HCT116 (cell line): ENCODE data around the gene EEFSEC. TPM values are rescaled to one million over a fixed set of nuclear protein-coding genes. Genes with fewer than 3 reads are reported as not detected.

Source experiments
- ATAC-seq: fragments of 200-7000 bp; cut with Tn5 transposase; 2 replicates; pipeline ENCODE4 v1.9.1; 2020; ENCODE audit warnings: mild to moderate bottlenecking, moderate library complexity
- BruUV-seq: library from RNA; stranded (reverse); fragments of 400-500 nt; replicated peaks from 2 replicates; lab custom pipeline; 2021; lab: Mats Ljungman, UMichigan
- CTCF ChIA-PET: fragments of 300-600 bp; sonication (Branson Sonifier 250); formaldehyde crosslinking; loops from one replicate; lab custom pipeline; 2021; ENCODE audit warnings: antibody characterized with exemption; lab: Charles Lee
- POLR2A ChIA-PET: fragments of 300-600, 350-600 bp; sonication (Branson Sonifier 250); formaldehyde crosslinking; loops from one replicate; lab custom pipeline; 2021; ENCODE audit warnings: antibody characterized with exemption; lab: Charles Lee
- RAD21 ChIA-PET, 2 experiments: fragments of 300-600 bp; sonication (Branson Sonifier 250); formaldehyde crosslinking; loops; one replicate each; lab custom pipeline; 2023; ENCODE audit warnings: low total read pairs in 2 of 2; ENCODE audit not compliant: uncharacterized antibody in 2 of 2, unreplicated experiment in 2 of 2, low non-redundant PET in 1 of 2; lab: Charles Lee
- DNase-seq: peaks from one replicate; pipeline ENCODE4 v3.0.0-alpha.2; 2010; ENCODE audit warnings: low read depth, low spot score
- H2AFZ ChIP-seq: fragments of 200-600 bp; shearing (Covaris generic), sonication (generic); 2 replicates; pipeline ENCODE4 v1.6.1; 2017; ENCODE audit warnings: low read depth, mixed run types, mixed read lengths, antibody characterized with exemption, low read length; ENCODE audit not compliant: poor library complexity, severe bottlenecking
- H3K27ac ChIP-seq: 2 replicates; pipeline ENCODE4 v1.5.1; 2012; ENCODE audit warnings: low read depth, low read length
- H3K27me3 ChIP-seq: fragments of 200-600 bp; sonication (generic); 2 replicates; pipeline ENCODE4 v1.6.1; 2016; ENCODE audit warnings: mixed run types, low read length, mixed read lengths; ENCODE audit not compliant: insufficient read depth
- H3K36me3 ChIP-seq, 2 experiments: fragments of 200-500 bp in 1 of 2; fragments of 200-600 bp in 1 of 2; sonication (Bioruptor generic) in 1 of 2; sonication (generic) in 1 of 2; 2 replicates each; pipeline versions ENCODE4 v1.5.1 to v1.6.1; 2014 to 2016; ENCODE audit warnings: low read length in 2 of 2, inconsistent platforms in 1 of 2, mixed read lengths in 1 of 2, mixed run types in 1 of 2; ENCODE audit not compliant: insufficient read depth in 2 of 2, control insufficient read depth in 1 of 2
- H3K4me1 ChIP-seq, 2 experiments: fragments of 200-600 bp in 1 of 2; sonication (generic) in 1 of 2; 2 replicates each; pipeline versions ENCODE4 v1.5.1 to v1.6.1; 2012 to 2017; ENCODE audit warnings: low read length in 2 of 2, inconsistent platforms in 1 of 2, mild to moderate bottlenecking in 1 of 2, mixed read lengths in 1 of 2, mixed run types in 1 of 2, moderate library complexity in 1 of 2; ENCODE audit not compliant: insufficient read depth in 2 of 2, control insufficient read depth in 1 of 2
- H3K4me2 ChIP-seq: fragments of 200-600 bp; sonication (generic); 2 replicates; pipeline ENCODE4 v1.6.1; 2017; ENCODE audit warnings: mixed run types, low read length, mixed read lengths
- H3K4me3 ChIP-seq, 2 experiments: fragments of 200-600 bp in 1 of 2; sonication (generic) in 1 of 2; replicated peaks in 1 of 2; 2 replicates each; pipeline ENCODE4 v1.5.1; 2011 to 2016; ENCODE audit warnings: low read length in 2 of 2, control low read depth in 1 of 2, low read depth in 1 of 2, mild to moderate bottlenecking in 1 of 2, mixed read lengths in 1 of 2, mixed run types in 1 of 2
- H3K79me2 ChIP-seq: fragments of 200-600 bp; sonication (generic); 2 replicates; pipeline ENCODE4 v1.6.1; 2017; ENCODE audit warnings: mild to moderate bottlenecking, mixed run types, low read length, moderate library complexity, mixed read lengths; ENCODE audit not compliant: insufficient read depth
- H3K9ac ChIP-seq: fragments of 200-600 bp; sonication (generic); 2 replicates; pipeline ENCODE4 v1.6.1; 2016; ENCODE audit warnings: low read length, mixed read lengths
- H3K9me2 ChIP-seq: fragments of 200-600 bp; sonication (generic), shearing (Covaris generic); 2 replicates; pipeline ENCODE4 v1.6.1; 2017; ENCODE audit warnings: mixed run types, mild to moderate bottlenecking, moderate library complexity; ENCODE audit not compliant: insufficient read depth
- H3K9me3 ChIP-seq, 2 experiments: fragments of 200-500 bp in 1 of 2; fragments of 200-600 bp in 1 of 2; sonication (Bioruptor generic) in 1 of 2; sonication (generic) in 1 of 2; 2 replicates each; pipeline ENCODE4 v1.6.1; 2014 to 2017; ENCODE audit warnings: low read length in 2 of 2, mixed read lengths in 2 of 2, inconsistent platforms in 1 of 2, low read depth in 1 of 2, mild to moderate bottlenecking in 1 of 2, mixed run types in 1 of 2, moderate library complexity in 1 of 2; ENCODE audit not compliant: control insufficient read depth in 1 of 2, insufficient read depth in 1 of 2
- H4K20me1 ChIP-seq: fragments of 200-600 bp; sonication (generic), shearing (Covaris generic); 2 replicates; pipeline ENCODE4 v1.6.1; 2017; ENCODE audit warnings: mixed run types, mild to moderate bottlenecking, moderate library complexity; ENCODE audit not compliant: insufficient read depth
- CEBPB ChIP-seq: IDR thresholded peaks from 2 replicates; pipeline ENCODE4 v1.6.1; 2012; ENCODE audit warnings: low read depth
- EGR1 ChIP-seq: IDR thresholded peaks from 2 replicates; pipeline ENCODE4 v1.6.1; 2012; ENCODE audit warnings: low read depth
- FOSL1 ChIP-seq: IDR thresholded peaks from 2 replicates; pipeline ENCODE4 v1.6.1; 2012; ENCODE audit warnings: low read depth
- POLR2A ChIP-seq: IDR thresholded peaks from 2 replicates; pipeline ENCODE4 v1.7.0; 2011; ENCODE audit warnings: borderline replicate concordance; ENCODE audit not compliant: insufficient read depth, insufficient read length; ENCODE audit errors: extremely low read depth
- POLR2AphosphoS5 ChIP-seq: IDR thresholded peaks from 2 replicates; pipeline ENCODE4 v1.6.1; 2011; ENCODE audit warnings: mild to moderate bottlenecking, low read depth, low read length, moderate library complexity
- RAD21 ChIP-seq: IDR thresholded peaks from 2 replicates; pipeline ENCODE4 v1.6.1; 2012; ENCODE audit warnings: low read depth, mild to moderate bottlenecking
- SIN3A ChIP-seq: IDR thresholded peaks from 2 replicates; pipeline ENCODE4 v1.6.1; 2012; ENCODE audit warnings: low read depth
- SRF ChIP-seq: IDR thresholded peaks from 2 replicates; pipeline ENCODE4 v1.6.1; 2012; ENCODE audit warnings: low read depth
- TCF7L2 ChIP-seq: IDR thresholded peaks from 2 replicates; pipeline ENCODE4 v1.7.0; 2011; ENCODE audit warnings: borderline replicate concordance, inconsistent platforms; ENCODE audit not compliant: insufficient read depth, insufficient read length; ENCODE audit errors: extremely low read depth
- YY1 ChIP-seq: IDR thresholded peaks from 2 replicates; pipeline ENCODE4 v1.6.1; 2011; ENCODE audit warnings: low read length, low read depth, moderate library complexity, mild to moderate bottlenecking; ENCODE audit not compliant: insufficient replicate concordance; ENCODE audit errors: extremely low read depth
- ZFX ChIP-seq: fragments of 450-650 bp; IDR thresholded peaks from 2 replicates; pipeline ENCODE4 v1.6.1; 2017
- ZNF274 ChIP-seq: fragments of 200-500 bp; sonication (Bioruptor generic); IDR thresholded peaks from 2 replicates; pipeline ENCODE4 v1.6.1; 2014; ENCODE audit warnings: mild to moderate bottlenecking, low read depth, low read length, inconsistent platforms
- intact Hi-C: fragments of 100-400 bp; cut with micrococcal nuclease; formaldehyde crosslinking; loops from 2 replicates; pipeline ENCODE4 v1.10.0; 2022
- total RNA-seq: library from RNA; stranded (reverse); gene quantifications from one replicate; pipeline ENCODE4 v1.2.1, GENCODE V29; 2021; ENCODE audit not compliant: unreplicated experiment
- TF ChIP-seq, protein P1 (sequence below): IDR thresholded peaks from 2 replicates; pipeline ENCODE4 v1.6.1; 2011; ENCODE audit warnings: mild to moderate bottlenecking, low read length, moderate library complexity; ENCODE audit not compliant: insufficient replicate concordance; ENCODE audit errors: extremely low read depth
- TF ChIP-seq, protein P2 (sequence below): IDR thresholded peaks from 2 replicates; pipeline ENCODE4 v1.6.1; 2012; ENCODE audit warnings: low read depth

Gene EEFSEC
- total RNA-seq, 1 experiment from 2014 or later = 16.1 TPM

DNA sequence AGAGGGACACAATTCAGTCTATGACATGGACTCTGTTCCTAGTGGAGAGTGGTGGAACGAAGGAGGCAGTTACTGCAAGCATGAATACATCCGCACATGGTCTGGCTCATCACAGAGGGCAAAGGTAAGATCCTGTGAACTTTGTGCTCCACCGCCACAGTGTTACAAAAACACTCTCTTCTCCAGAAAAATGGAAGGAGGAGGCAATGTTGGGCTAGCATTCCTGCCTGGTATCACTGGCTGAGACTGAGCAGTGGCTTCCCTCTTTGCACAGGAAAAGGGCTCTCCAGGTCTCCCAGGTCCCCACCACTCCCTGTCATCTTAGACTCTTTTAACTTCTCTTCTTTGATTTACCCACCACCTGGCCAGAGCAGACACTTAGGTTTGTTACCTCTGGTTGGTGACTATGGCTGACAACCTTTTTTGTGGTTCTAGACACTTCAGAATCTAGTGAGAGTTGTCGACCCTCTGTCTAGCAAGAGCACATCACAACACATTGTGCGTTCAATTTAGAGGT, 1.5 kb upstream of the EEFSEC start:
- intact Hi-C loops = no loop called here
- no peaks in the 10 kb centered on the region for H3K9me2 ChIP-seq
- no peak overlapping the region for H3K27ac ChIP-seq
- no peaks in the 10 kb centered on the region for H3K27me3 ChIP-seq
- BruUV-seq = no TSS peak
- ChIA-PET POLR2A (no interaction called here), CTCF (no interaction called here), RAD21 (no interaction called here)
- H3K4me1 ChIP-seq = peaks cover 0 to 7% of the 10 kb centered on the region in 2 experiments; a peak in 3 of 4 replicates
- no peaks in the 10 kb centered on the region for H4K20me1 ChIP-seq
- no peak overlapping the region for H3K4me3 ChIP-seq
- peaks cover 0 to 11% of the 10 kb centered on the region in 2 experiments; a peak in 1 of 4 replicates for H3K36me3 ChIP-seq
- TF ChIP-seq POLR2A = no peak
- no peak for TF ChIP-seq RAD21
- TF ChIP-seq ZNF274 = no peak
- no peak for TF ChIP-seq CEBPB
- TF ChIP-seq POLR2AphosphoS5 = no peak
- no peak for TF ChIP-seq EGR1
- TF ChIP-seq, protein P1, sequence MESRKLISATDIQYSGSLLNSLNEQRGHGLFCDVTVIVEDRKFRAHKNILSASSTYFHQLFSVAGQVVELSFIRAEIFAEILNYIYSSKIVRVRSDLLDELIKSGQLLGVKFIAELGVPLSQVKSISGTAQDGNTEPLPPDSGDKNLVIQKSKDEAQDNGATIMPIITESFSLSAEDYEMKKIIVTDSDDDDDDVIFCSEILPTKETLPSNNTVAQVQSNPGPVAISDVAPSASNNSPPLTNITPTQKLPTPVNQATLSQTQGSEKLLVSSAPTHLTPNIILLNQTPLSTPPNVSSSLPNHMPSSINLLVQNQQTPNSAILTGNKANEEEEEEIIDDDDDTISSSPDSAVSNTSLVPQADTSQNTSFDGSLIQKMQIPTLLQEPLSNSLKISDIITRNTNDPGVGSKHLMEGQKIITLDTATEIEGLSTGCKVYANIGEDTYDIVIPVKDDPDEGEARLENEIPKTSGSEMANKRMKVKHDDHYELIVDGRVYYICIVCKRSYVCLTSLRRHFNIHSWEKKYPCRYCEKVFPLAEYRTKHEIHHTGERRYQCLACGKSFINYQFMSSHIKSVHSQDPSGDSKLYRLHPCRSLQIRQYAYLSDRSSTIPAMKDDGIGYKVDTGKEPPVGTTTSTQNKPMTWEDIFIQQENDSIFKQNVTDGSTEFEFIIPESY = no peak
- TF ChIP-seq, protein P2, sequence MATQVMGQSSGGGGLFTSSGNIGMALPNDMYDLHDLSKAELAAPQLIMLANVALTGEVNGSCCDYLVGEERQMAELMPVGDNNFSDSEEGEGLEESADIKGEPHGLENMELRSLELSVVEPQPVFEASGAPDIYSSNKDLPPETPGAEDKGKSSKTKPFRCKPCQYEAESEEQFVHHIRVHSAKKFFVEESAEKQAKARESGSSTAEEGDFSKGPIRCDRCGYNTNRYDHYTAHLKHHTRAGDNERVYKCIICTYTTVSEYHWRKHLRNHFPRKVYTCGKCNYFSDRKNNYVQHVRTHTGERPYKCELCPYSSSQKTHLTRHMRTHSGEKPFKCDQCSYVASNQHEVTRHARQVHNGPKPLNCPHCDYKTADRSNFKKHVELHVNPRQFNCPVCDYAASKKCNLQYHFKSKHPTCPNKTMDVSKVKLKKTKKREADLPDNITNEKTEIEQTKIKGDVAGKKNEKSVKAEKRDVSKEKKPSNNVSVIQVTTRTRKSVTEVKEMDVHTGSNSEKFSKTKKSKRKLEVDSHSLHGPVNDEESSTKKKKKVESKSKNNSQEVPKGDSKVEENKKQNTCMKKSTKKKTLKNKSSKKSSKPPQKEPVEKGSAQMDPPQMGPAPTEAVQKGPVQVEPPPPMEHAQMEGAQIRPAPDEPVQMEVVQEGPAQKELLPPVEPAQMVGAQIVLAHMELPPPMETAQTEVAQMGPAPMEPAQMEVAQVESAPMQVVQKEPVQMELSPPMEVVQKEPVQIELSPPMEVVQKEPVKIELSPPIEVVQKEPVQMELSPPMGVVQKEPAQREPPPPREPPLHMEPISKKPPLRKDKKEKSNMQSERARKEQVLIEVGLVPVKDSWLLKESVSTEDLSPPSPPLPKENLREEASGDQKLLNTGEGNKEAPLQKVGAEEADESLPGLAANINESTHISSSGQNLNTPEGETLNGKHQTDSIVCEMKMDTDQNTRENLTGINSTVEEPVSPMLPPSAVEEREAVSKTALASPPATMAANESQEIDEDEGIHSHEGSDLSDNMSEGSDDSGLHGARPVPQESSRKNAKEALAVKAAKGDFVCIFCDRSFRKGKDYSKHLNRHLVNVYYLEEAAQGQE = no peak
- TF ChIP-seq ZFX = no peak
- no peak for TF ChIP-seq SRF
- TF ChIP-seq FOSL1 = no peak
- TF ChIP-seq TCF7L2 = no peak
- no peak for TF ChIP-seq SIN3A
- TF ChIP-seq YY1 = no peak
- H3K79me2 ChIP-seq = peaks cover 24% of the 10 kb centered on the region
- H3K9ac ChIP-seq = no peak overlapping the region
- ATAC-seq (no peak), DNase-seq (no peak)
- no peak overlapping the region for H3K4me2 ChIP-seq
- no peak overlapping the region for H2AFZ ChIP-seq
- no peaks in the 10 kb centered on the region; a peak in 1 of 4 replicates for H3K9me3 ChIP-seq
